HL-60 (cell line): ENCODE data around the gene TESK2.

ENCODE experiments used
- DNase-seq, 2 experiments: peaks; one replicate each; pipeline ENCODE4 v3.0.0-alpha.2; 2010 to 2020; ENCODE audit warnings: low read depth in 1 of 2, low spot score in 1 of 2
- H3K27ac ChIP-seq: fragments of 250-450 bp; sonication (Bioruptor Pico); replicated peaks from 2 replicates; pipeline ENCODE4 v1.5.1; 2020; ENCODE audit warnings: mild to moderate bottlenecking, moderate library complexity
- H3K27me3 ChIP-seq: fragments of 250-450 bp; sonication (Bioruptor Pico); 2 replicates; pipeline ENCODE4 v1.5.1; 2021; ENCODE audit warnings: mild to moderate bottlenecking, moderate library complexity; ENCODE audit not compliant: insufficient read depth, poor library complexity, severe bottlenecking
- H3K4me3 ChIP-seq: replicated peaks from 2 replicates; pipeline ENCODE4 v1.5.1; 2011; ENCODE audit warnings: mild to moderate bottlenecking, control low read depth, low read length; ENCODE audit not compliant: insufficient read depth
- CTCF ChIP-seq: IDR thresholded peaks from one replicate; pipeline ENCODE4 v1.5.1; 2011; ENCODE audit warnings: low read length, control low read depth, inconsistent platforms; ENCODE audit not compliant: insufficient read depth
- GABPA ChIP-seq: IDR thresholded peaks from 2 replicates; pipeline ENCODE4 v1.6.1; 2012; ENCODE audit warnings: low read depth
- POLR2AphosphoS5 ChIP-seq: IDR thresholded peaks from 2 replicates; pipeline ENCODE4 v1.6.1; 2012; ENCODE audit warnings: low read depth
- SPI1 ChIP-seq: IDR thresholded peaks from 2 replicates; pipeline ENCODE4 v1.6.1; 2012; ENCODE audit warnings: low read depth, mild to moderate bottlenecking, borderline replicate concordance
- TF ChIP-seq, protein P1 (sequence below): IDR thresholded peaks from 2 replicates; pipeline ENCODE4 v1.6.1; 2012; ENCODE audit warnings: low read depth; ENCODE audit not compliant: insufficient replicate concordance

TESK2 gene

DNA sequence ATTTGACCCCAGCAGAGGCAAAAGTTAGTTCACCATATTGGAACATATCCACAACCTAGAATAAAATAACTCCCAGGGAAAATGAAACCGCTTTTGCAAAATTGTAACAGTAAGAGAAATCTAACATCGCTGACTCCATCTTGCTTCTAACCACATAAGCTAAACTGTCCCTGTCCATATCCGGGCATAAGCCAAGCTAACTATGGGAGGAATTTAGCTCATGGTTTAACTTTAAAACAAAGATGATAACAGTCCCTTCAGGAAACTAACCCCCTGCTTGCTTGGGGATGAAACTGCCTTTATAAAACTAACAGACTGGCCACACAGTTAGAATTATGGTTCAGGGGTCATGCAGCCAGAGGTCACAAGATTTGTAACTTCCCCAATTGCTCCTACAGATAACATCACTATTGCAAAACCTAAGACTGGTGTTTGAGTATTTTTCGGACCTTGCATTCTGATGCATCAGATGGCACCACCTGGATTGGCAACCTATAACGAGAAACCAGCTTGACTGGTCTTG, 46.3 kb downstream of the TESK2 start:
- DNase-seq, result no peak
- no peak overlapping the region for H3K27ac ChIP-seq
- H3K27me3 ChIP-seq, result no peaks in the 10 kb centered on the region

DNA sequence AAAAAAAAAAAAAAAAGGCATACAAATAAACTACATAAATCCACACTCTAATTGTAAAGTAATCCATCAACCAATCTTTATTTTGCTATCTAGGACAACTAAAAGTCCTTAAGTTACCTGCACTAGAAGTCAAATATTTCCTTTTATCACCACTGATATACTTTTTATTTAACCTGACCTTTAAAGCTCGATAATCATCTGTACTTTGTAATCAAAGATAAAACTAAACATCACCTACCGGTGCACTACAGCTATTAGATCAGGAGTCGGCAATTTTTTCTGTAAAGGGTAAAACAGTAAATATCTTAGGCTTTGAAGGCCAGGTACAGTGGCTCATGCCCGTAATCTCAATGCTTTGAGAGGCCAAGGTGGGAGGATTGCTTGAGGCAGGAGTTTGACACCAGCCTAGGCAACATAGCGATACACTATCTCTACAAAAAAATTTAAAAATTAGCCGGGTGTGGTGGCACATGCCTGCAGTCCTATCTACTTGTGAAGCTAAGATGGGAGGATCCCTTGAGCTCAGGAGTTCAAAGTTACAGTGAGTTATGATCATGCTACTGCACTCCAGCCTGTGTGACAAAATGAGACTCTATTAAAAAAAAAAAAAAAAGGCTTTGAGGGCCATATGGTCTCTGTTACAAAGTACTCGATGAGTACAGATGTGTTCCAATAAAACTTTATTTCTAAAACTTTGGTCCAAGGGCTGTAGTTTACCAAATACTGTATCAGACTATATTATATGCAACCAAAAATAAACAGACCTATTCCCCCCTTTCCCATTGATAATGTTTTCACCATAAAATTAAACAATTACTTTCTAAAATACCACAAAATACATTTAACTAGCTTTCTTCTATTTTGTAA, 47.1 kb downstream of the TESK2 start:
- TF ChIP-seq CTCF (no peak), SPI1 (no peak), GABPA (no peak), POLR2AphosphoS5 (no peak)
- TF ChIP-seq, protein P1, sequence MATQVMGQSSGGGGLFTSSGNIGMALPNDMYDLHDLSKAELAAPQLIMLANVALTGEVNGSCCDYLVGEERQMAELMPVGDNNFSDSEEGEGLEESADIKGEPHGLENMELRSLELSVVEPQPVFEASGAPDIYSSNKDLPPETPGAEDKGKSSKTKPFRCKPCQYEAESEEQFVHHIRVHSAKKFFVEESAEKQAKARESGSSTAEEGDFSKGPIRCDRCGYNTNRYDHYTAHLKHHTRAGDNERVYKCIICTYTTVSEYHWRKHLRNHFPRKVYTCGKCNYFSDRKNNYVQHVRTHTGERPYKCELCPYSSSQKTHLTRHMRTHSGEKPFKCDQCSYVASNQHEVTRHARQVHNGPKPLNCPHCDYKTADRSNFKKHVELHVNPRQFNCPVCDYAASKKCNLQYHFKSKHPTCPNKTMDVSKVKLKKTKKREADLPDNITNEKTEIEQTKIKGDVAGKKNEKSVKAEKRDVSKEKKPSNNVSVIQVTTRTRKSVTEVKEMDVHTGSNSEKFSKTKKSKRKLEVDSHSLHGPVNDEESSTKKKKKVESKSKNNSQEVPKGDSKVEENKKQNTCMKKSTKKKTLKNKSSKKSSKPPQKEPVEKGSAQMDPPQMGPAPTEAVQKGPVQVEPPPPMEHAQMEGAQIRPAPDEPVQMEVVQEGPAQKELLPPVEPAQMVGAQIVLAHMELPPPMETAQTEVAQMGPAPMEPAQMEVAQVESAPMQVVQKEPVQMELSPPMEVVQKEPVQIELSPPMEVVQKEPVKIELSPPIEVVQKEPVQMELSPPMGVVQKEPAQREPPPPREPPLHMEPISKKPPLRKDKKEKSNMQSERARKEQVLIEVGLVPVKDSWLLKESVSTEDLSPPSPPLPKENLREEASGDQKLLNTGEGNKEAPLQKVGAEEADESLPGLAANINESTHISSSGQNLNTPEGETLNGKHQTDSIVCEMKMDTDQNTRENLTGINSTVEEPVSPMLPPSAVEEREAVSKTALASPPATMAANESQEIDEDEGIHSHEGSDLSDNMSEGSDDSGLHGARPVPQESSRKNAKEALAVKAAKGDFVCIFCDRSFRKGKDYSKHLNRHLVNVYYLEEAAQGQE, result no peak

More for the DNA sequence above, 46.3 kb downstream of the TESK2 start:
- no peak overlapping the region for H3K4me3 ChIP-seq
- TF ChIP-seq POLR2AphosphoS5, result no peak
- no peak for TF ChIP-seq GABPA
- TF ChIP-seq, protein P1, result no peak
- TF ChIP-seq CTCF, result no peak
- no peak for TF ChIP-seq SPI1

GRCh38 chr1:45442272-45442671, 48.7 kb downstream of the TESK2 start:
- no peak overlapping the region for H3K4me3 ChIP-seq
- no peaks in the 10 kb centered on the region for H3K27me3 ChIP-seq
- TF ChIP-seq GABPA, result no peak
- TF ChIP-seq, protein P1, result no peak
- no peak for TF ChIP-seq POLR2AphosphoS5
- no peak for TF ChIP-seq CTCF
- TF ChIP-seq SPI1, result no peak
- no peak overlapping the region for H3K27ac ChIP-seq
- no peak for DNase-seq

More for the DNA sequence above, 47.1 kb downstream of the TESK2 start:
- no peak overlapping the region for H3K4me3 ChIP-seq
- H3K27ac ChIP-seq, result no peak overlapping the region
- DNase-seq, result no peak
- no peaks in the 10 kb centered on the region for H3K27me3 ChIP-seq
